HG03457 (cell line): ENCODE data around the gene CCDC146.

Source experiments
- ATAC-seq: cut with Tn5 transposase; IDR thresholded peaks from one replicate; pipeline ENCODE4 v1.9.1; 2021; ENCODE audit warnings: moderate number of reproducible peaks; ENCODE audit not compliant: unreplicated experiment

Gene CCDC146

GRCh38 chr7:77281780-77282478, 159.5 kb downstream of the CCDC146 start:
- no peak for ATAC-seq

DNA sequence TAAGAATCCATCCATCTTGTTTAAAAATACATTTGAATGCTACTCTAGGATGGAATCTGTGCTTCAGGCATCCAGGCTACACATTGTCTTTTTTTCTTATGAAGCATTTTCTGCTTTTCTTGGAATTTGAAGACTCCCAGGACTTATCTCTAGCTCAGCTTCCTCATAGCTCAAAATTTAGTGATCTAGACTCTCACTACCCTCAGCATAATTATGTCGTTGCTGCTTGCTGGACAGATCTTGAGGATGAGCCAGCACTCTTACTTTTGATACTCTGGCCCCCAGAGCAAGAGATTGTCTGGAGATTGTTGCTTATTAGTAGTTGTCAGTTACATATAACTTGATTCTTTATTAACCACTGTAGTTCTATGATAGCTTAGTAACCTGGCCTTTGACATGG, 160.5 kb downstream of the CCDC146 start:
- no peak for ATAC-seq

- no peak for ATAC-seq
These were observed 161.6 kb downstream of the CCDC146 start for GRCh38 chr7:77284005-77284404.

GRCh38 chr7:77284616-77285015, 162.2 kb downstream of the CCDC146 start:
- no peak for ATAC-seq

DNA sequence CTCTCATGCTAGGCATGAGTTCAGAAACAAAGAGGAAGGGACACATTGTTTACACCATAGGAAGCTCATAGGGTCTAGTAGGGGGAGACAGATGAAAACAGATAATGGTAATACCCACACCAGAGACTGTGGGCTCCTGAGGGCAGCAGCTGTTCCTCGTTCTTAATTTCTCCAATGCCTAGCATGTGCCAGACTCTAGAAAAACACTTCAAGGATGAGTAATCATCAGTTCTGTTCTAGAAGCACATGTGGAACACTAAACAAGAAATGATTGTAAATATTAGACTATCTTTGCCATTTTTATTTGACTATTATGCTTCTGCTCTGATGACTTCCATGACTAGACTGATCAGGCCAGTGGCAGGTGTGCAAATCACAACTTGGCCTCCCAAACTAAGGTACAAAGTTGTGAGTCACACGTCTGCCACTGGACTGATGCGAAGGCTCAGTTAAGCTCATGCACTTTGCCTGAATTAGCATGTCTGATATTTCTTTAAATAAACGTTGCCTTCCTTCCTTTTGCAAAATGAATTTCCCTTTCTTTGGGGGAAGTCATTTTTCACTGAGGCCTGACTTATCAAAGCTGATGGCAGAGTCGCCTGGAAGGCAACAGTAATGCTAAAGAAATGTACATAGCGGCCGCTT, 166.4 kb downstream of the CCDC146 start:
- no peak for ATAC-seq

DNA sequence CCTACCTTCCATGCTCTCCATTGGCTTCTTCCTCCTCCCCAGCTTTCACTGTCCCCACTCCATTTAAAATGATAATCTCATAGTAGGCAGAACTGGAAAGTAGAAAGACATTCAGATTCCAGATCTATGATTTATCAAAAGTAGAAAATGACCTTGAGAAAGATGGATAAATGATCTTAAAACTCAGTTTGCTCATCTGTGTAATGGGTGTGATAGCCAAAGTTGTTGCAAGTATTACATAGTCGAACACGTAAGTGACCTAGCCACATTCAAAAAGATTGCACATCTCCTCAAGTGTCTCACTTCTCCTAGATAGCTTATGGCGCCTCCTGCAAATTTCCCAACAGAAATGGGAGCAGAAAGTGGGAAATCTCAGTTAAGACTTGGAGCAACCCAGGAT, 167.0 kb downstream of the CCDC146 start:
- no peak for ATAC-seq

- ATAC-seq, result no peak
These were observed 168.0 kb downstream of the CCDC146 start for GRCh38 chr7:77290425-77290824.

DNA sequence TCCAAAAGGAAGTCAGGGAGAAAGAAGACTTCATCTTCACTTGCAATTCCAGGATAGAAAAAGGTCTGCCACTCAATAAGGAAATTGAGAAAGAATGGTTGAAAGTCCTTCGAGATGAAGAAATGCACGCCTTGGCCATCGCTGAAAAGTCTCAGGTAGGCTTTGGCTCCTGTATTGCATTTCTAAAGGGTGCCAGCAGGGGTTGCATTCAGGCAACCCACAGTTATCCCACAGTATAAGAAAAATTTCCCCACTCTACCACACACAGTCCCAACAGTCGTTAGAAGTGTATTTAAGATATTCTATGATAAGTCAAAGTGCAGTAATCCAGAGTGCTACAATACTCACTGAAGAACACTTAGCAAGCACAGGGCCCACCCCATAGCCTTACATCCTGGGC, 170.6 kb downstream of the CCDC146 start:
- no peak for ATAC-seq

DNA sequence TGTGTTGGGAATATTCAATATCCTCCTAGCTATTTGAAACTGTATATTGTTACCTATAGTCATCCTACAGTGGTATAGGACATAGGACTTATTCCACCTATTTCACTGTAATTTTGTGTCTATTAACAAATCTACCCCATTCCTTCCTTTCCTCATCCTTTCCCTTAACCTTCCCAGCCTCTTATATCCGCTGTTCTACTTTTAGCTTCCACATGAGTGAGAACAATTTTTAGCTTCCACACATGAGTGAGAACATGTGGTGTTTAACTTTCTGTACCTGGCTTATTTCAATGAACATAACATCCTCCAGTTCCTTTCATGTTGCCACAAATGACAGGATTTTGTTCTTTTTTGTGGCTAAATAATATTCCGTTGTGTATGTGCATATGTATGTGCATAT, 173.1 kb downstream of the CCDC146 start:
- ATAC-seq, result no peak

- no peak for ATAC-seq
These were observed 184.0 kb downstream of the CCDC146 start for GRCh38 chr7:77306231-77307067.

GRCh38 chr7:77308792-77309191, 186.4 kb downstream of the CCDC146 start:
- no peak for ATAC-seq

DNA sequence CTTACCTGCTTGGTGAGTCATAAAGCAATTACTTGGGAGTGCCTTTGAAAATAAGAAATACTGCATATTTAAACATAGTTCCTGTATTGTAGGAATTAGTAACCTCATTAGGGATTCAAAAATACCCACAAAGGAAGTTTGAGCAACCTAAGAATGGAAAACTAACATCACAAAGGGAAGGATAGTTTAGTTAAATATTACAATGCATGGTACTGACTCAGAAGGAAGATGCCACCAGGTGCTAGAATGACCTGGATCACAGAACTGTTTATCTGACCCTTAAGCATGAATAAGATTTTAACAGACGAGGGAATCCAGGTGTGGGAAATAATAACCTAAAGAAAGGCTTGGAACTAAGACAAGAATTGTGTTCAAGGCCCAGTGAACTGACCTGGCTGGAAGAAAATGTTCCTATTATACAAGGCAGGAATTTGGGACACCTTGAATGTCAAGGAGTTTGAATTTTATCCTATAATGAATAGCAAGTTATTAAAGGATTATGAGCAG, 187.4 kb downstream of the CCDC146 start:
- ATAC-seq, result no peak

DNA sequence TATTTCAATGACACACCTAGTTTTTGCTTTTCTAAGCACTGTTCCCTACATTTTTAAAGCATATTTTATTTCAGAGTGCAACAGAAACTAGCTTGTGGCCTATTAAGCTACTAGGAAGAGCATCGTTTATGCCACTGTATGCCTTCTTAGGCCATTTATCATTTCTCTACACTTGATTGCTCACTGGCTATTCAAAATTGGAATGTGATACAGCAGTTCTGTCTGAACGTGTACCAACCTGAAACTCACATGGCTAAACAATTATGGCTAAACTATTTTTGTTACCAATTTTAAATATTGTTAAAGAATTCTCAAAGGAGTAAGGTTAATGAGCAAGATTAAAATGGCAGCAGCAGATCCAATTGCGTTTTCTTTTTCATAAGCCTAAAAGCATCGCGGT, 188.6 kb downstream of the CCDC146 start:
- no peak for ATAC-seq

- no peak for ATAC-seq
These were observed 190.7 kb downstream of the CCDC146 start for GRCh38 chr7:77313085-77313484.

- no peak for ATAC-seq
These were observed 191.6 kb downstream of the CCDC146 start for GRCh38 chr7:77313876-77314480.

DNA sequence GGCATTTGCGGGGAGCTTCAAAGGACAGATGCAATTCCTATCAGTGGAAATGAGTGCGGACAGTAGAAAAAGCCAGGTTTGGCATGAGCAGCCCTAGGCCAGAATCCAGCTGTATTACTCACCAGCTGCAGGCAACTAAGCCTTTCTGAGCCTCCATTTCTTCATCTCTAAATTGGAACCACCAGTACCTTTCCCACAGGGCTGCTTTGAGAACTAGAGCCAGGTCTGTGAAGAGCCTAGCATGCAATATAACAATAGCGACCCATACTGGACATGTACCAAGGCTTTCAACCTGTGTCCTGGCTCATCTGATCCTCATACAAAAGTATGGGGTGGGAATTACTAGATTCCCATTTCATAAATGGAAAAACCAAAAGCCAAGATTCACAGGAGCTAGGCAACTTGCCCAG, 192.8 kb downstream of the CCDC146 start:
- ATAC-seq, result no peak

DNA sequence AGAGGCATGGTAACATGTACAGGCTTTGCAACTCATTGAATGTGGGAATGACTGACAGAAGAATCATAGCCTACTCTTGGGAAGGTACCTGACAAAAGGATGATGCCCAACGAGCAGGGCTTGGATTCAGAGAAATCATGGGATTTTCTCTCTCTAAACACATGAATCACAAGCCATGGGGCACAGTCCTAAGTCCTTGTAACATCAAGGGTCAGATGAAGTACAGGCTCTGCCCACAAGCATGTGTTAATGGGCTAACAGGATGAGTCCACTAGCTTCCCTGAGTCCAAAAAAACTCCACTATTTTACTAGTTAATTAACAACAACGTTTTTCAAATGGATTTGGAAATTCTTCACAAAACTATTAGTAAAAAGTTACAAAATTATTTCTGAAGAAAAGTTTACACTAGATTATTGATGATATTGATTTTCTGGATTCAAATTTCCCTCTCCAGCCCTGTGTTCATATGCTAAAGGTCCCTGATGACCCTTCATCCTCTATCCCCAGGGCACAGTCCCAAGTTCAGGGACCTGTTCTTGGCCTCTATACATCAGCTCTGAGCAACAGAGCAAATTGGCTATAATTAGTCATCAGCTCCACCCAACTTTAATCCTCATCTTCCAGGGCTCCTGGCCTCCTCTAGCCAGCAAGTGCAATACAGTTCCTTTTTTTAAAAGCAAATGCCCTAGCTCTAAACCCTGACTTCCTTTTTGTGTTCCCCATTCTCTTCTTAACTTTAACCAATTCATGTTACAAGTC, 194.0 kb downstream of the CCDC146 start:
- no peak for ATAC-seq

DNA sequence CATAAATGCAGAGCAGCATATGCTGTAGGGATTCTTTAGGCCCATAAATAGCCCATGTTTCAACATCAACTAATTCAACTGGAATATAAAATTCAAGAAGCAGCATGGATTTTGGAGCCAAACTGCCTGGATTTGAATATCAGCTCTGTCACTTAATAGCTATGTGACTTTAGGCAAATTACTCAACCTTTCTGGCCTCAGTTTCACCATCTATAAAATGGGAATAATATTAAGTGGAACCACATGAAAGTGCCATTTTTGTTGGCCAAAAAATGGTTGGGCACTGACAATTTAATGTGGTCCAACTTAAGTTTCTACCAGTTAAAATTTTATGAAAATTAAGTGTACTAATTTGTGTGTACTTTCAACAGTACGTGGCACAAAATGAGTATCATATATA, 195.6 kb downstream of the CCDC146 start:
- ATAC-seq, result no peak

DNA sequence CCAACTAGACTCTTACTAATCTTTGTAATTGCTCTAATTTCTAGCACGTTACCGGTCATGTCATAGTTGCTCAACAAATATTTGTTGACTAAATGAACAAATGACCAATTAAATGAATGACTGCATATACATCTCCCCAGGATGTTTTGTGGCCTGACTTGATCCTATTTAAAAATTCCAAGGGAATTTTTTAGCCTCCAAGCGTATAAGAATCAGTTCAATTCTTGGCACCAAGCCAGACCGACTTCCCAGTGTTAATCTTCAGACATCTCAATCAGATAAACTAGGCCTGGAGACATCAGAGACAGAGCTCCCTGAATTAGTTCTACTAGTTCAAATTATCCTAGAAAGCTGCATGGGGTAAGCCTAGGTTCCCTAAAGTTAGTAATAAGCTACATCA, 197.7 kb downstream of the CCDC146 start:
- no peak for ATAC-seq

GRCh38 chr7:77320714-77321113, 198.3 kb downstream of the CCDC146 start:
- ATAC-seq, result no peak

GRCh38 chr7:77321300-77321699, 198.9 kb downstream of the CCDC146 start:
- ATAC-seq, result no peak
